Mesenteric fat pad (tissue), 1 donor: ENCODE data around the gene CCDC59. TPM values are rescaled to one million over a fixed set of nuclear protein-coding genes. Genes with fewer than 3 reads are reported as not detected.

Source experiments
- DNase-seq: peaks from one replicate; pipeline ENCODE4 v3.0.0-alpha.2; 2020; ENCODE audit warnings: low spot score
- total RNA-seq: library from RNA; stranded (reverse); fragmentation: NEBNext Ultra II Directional; extraction: Animal tissue kit (Norgen Biotek cat#: 25700); gene quantifications from one replicate; pipeline ENCODE4 v1.2.1, GENCODE V29; 2021
- donor health status: DM: yes; HTN: yes; CAD: no.

CCDC59 gene
- total RNA-seq, 1 donor from 2014 or later: 39.0 TPM

GRCh38 chr12:82319276-82319675 lies 38.9 kb downstream of the CCDC59 start:
- no peak for DNase-seq

DNA sequence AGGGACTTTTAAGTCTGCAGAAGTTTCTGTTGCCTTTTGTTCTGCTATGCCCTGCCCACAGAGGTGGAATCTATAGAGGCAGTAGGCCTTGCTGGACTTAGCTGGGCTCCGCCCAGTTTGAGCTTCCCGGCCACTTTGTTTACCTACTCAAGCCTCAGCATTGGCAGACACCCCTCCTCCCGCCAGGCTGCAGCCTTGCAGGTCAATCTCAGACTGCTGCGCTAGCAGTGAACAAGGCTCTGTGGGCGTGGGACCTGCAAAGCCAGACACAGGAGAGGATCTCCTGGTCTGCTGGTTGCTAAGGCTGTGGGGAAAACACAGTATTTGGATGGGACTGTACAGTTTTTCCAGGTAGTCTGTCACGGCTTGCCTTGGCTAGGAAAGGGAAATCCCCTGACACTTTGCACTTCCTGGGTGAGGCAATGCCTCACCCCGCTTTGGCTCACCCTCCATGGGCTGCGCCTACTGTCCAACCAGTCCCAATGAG lies 43.7 kb downstream of the CCDC59 start:
- no peak for DNase-seq

Other genes starting within 250 kb of the CCDC59 start
- 9.4 TPM for gene METTL25, start 142 bp upstream of the CCDC59 start, total RNA-seq